ENCODE measurements around the gene PSIP1.

DNA sequence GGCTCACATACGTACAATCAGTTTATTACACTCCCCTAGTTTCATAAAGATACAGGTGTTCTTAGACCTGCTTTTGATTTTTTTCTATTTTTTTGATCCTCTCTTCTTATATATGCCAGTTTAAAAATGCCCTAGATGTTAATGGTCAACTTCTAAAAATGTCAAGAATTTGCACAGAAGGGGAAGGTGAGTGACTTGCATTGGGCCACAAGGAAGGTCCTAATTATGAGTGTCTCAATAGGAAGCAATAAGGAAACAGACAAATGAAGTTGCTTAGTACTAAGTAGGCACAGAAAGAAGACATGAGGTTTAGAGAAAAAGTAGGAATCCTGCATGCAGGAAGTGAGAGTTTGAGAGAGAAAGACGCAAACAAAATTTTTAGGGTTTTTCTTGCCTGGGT lies 38.8 kb upstream of the PSIP1 start:
- TF ChIP-seq, protein P1, sequence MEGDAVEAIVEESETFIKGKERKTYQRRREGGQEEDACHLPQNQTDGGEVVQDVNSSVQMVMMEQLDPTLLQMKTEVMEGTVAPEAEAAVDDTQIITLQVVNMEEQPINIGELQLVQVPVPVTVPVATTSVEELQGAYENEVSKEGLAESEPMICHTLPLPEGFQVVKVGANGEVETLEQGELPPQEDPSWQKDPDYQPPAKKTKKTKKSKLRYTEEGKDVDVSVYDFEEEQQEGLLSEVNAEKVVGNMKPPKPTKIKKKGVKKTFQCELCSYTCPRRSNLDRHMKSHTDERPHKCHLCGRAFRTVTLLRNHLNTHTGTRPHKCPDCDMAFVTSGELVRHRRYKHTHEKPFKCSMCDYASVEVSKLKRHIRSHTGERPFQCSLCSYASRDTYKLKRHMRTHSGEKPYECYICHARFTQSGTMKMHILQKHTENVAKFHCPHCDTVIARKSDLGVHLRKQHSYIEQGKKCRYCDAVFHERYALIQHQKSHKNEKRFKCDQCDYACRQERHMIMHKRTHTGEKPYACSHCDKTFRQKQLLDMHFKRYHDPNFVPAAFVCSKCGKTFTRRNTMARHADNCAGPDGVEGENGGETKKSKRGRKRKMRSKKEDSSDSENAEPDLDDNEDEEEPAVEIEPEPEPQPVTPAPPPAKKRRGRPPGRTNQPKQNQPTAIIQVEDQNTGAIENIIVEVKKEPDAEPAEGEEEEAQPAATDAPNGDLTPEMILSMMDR (IDR thresholded peaks at IDR 0.05) = no peak
- no peak for TF ChIP-seq POLR2A (IDR thresholded peaks at IDR 0.05)
